ENCODE results near the gene CDKN2B-AS1. TPM values are rescaled to one million over a fixed set of nuclear protein-coding genes. Genes with fewer than 3 reads are reported as not detected.

CDKN2B-AS1 gene
- total and polyA plus RNA-seq, 7 donors = 0.49 to 264 (median 2.0) TPM

DNA sequence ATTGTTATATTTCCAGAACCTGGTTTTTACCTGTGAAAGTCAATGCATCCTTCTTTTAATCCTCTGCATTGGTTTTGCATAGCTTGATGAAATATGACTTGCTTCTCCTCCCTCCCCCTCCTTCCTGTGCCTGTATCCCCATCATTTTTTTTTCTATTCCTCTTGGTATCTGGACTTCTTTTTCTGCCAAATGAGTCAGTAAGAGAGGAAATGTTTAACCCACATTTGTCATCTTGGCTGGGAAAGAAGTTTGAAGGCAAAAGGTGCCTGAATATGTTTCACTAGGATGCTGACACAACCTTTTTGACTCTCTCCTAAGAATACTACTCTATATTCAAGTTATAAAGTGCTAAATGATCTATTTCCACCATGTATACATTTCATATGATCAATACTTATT lies 50.0 kb downstream of the CDKN2B-AS1 start:
- no peak for DNase-seq
- Histone ChIP-seq H3K9me3 (no peaks in the 10 kb centered on the region), H3K27ac (no peak overlapping the region), H3K27me3 (peaks cover 0 to 5% (median 0%) of the 10 kb centered on the region in 3 donors), H3K4me3 (no peak overlapping the region), H3K4me1 (no peaks in the 10 kb centered on the region), H3K36me3 (no peaks in the 10 kb centered on the region)
- TF ChIP-seq EP300 (IDR thresholded peaks at IDR 0.05) (no peak), POLR2A (IDR thresholded peaks at IDR 0.05) (no peak), POLR2AphosphoS5 (IDR thresholded peaks at IDR 0.05) (no peak)
- TF ChIP-seq, protein P1, sequence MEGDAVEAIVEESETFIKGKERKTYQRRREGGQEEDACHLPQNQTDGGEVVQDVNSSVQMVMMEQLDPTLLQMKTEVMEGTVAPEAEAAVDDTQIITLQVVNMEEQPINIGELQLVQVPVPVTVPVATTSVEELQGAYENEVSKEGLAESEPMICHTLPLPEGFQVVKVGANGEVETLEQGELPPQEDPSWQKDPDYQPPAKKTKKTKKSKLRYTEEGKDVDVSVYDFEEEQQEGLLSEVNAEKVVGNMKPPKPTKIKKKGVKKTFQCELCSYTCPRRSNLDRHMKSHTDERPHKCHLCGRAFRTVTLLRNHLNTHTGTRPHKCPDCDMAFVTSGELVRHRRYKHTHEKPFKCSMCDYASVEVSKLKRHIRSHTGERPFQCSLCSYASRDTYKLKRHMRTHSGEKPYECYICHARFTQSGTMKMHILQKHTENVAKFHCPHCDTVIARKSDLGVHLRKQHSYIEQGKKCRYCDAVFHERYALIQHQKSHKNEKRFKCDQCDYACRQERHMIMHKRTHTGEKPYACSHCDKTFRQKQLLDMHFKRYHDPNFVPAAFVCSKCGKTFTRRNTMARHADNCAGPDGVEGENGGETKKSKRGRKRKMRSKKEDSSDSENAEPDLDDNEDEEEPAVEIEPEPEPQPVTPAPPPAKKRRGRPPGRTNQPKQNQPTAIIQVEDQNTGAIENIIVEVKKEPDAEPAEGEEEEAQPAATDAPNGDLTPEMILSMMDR (IDR thresholded peaks at IDR 0.05) = no peak
- intact Hi-C loops (cut with DNase I) = no loop called here

DNA sequence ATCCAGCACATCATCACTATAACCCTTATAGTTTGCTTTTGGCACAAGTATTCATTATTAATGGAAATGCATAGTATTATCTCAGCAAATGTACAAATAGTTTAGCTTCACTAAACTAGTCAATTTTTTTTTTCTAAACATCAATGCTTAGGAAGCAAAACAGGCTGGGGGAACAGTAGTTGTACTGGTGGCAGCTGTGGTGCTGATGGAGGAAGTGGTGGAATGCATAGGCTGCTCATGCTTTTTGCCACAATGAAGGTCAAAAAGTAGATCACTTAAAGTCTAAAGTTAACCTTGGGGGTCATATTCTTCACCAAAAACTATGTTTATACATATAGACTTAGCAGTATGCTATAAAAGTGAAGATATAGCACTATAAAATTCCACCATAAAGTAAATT lies 50.8 kb downstream of the CDKN2B-AS1 start:
- Histone ChIP-seq H3K4me3 (no peak overlapping the region), H3K9me3 (no peaks in the 10 kb centered on the region), H3K27ac (no peak overlapping the region), H3K36me3 (no peaks in the 10 kb centered on the region), H3K27me3 (peaks cover 0 to 5% (median 0%) of the 10 kb centered on the region in 3 donors), H3K4me1 (no peaks in the 10 kb centered on the region)
- no peak for DNase-seq
- intact Hi-C loops (cut with DNase I) = no loop called here
- TF ChIP-seq EP300 (IDR thresholded peaks at IDR 0.05) = no peak
- TF ChIP-seq, protein P1 (IDR thresholded peaks at IDR 0.05) = no peak
- no peak for TF ChIP-seq POLR2AphosphoS5 (IDR thresholded peaks at IDR 0.05)
- no peak for TF ChIP-seq POLR2A (IDR thresholded peaks at IDR 0.05)

DNA sequence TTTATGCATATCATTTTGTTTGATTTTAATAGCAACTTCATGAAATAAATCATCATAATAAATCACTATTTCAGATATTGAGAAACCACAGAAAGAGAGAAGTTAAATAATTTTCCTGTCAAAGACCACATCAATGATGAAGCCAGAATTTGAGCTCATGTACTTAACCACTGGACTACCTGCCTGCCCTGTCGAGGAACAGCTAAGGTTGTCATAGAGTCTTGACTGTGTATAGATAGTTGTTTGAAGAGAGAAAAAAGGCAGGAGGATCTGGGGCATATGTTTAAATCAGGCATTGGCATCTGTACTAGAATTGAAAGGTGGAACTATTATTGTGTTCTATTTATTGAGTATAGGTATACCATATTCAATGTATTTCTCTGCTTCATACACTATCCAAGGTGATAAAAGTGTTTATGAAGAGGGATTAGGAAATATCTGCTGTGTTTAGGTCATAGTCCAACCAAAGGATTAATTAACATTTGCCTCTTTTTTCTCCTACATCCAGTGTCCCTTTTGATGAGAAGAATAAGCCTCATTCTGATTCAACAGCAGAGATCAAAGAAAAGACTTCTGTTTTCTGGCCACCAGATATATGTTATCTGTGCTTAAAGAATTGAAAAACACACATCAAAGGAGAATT lies 51.8 kb downstream of the CDKN2B-AS1 start:
- WGBS, 2 donors = 54 to 88% methylated on average over 1 of the region's 1 CpG
- H3K27me3 ChIP-seq = peaks cover 0 to 5% (median 0%) of the 10 kb centered on the region in 3 donors
- H3K4me3 ChIP-seq = no peak overlapping the region
- no peak overlapping the region for H3K27ac ChIP-seq
- intact Hi-C loops (cut with DNase I) = no loop called here
- no peak for DNase-seq
- H3K4me1 ChIP-seq = no peaks in the 10 kb centered on the region
- H3K36me3 ChIP-seq = no peaks in the 10 kb centered on the region
- no peak for TF ChIP-seq EP300 (IDR thresholded peaks at IDR 0.05)
- no peaks in the 10 kb centered on the region for H3K9me3 ChIP-seq

DNA sequence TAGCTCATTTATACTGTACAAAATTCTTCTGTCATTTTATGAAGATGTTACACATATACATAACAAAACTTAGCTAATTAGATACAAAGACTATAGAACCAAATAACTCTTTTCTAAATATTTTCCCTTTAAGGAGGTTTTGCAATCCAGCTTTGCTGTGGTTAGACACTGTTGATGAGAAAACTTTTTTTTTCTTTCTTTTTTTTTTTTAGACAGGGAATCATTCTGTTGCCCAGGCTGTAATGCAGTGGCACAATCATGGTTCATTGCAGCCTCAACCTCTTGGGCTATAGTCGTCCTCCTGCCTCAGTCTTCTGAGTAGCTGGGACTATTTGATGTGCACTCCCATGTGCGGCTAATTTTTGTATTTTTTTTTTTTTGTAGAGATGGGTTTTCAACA lies 53.0 kb downstream of the CDKN2B-AS1 start:
- intact Hi-C loops (cut with DNase I) = no loop called here
- no peaks in the 10 kb centered on the region for H3K4me1 ChIP-seq
- no peak for DNase-seq
- TF ChIP-seq, protein P1 (IDR thresholded peaks at IDR 0.05) = no peak
- no peak for TF ChIP-seq POLR2AphosphoS5 (IDR thresholded peaks at IDR 0.05)
- TF ChIP-seq EP300 (IDR thresholded peaks at IDR 0.05) = no peak
- TF ChIP-seq POLR2A (IDR thresholded peaks at IDR 0.05) = no peak
- no peak overlapping the region for H3K27ac ChIP-seq
- H3K4me3 ChIP-seq = no peak overlapping the region
- no peaks in the 10 kb centered on the region for H3K9me3 ChIP-seq
- no peaks in the 10 kb centered on the region for H3K36me3 ChIP-seq
- WGBS, 2 donors = 91 to 95% methylated on average over 2 of the region's 2 CpGs
- peaks cover 0 to 5% (median 0%) of the 10 kb centered on the region in 3 donors for H3K27me3 ChIP-seq

DNA sequence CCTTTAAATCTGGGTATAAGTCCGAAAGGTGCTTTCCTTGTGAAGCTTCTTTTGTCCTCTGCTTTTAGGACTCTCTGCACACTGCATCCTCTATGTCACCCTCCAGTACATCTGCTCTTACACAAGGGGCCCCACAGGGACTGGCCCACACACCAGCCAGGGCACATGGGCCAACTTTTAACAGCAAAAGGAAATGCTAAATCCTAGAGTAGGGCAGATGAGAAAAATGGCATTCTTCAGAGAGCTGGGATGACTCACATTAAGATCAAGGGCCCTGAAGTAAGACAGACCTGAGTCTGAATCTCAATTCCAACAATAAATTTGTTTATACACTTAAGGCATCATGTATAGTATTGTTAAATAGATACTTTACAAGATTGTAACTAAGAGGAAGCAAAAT lies 54.8 kb downstream of the CDKN2B-AS1 start:
- DNase-seq = no peak
- Histone ChIP-seq H3K36me3 (no peaks in the 10 kb centered on the region), H3K27ac (no peak overlapping the region), H3K4me1 (no peaks in the 10 kb centered on the region), H3K9me3 (no peaks in the 10 kb centered on the region), H3K4me3 (no peak overlapping the region), H3K27me3 (peaks cover 0 to 5% (median 0%) of the 10 kb centered on the region in 3 donors)
- 85 to 97% methylated on average over 1 of the region's 1 CpG for WGBS, 2 donors
- intact Hi-C loops (cut with DNase I) = no loop called here
- TF ChIP-seq, protein P1 (IDR thresholded peaks at IDR 0.05) = no peak
- TF ChIP-seq POLR2A (IDR thresholded peaks at IDR 0.05) = no peak
- TF ChIP-seq EP300 (IDR thresholded peaks at IDR 0.05) = no peak
- no peak for TF ChIP-seq POLR2AphosphoS5 (IDR thresholded peaks at IDR 0.05)

All from sigmoid colon (tissue), 7 donors.